ENCODE measurements around the gene SEMA6B.

SEMA6B gene

GRCh38 chr19:4507804-4508203 is 51.7 kb downstream of the SEMA6B start:
- no peak for DNase-seq (ENCODE audit: low read depth)

- DNase-seq (ENCODE audit: low read depth): no peak
Measured at GRCh38 chr19:4507150-4507452, 52.4 kb downstream of the SEMA6B start.

DNA sequence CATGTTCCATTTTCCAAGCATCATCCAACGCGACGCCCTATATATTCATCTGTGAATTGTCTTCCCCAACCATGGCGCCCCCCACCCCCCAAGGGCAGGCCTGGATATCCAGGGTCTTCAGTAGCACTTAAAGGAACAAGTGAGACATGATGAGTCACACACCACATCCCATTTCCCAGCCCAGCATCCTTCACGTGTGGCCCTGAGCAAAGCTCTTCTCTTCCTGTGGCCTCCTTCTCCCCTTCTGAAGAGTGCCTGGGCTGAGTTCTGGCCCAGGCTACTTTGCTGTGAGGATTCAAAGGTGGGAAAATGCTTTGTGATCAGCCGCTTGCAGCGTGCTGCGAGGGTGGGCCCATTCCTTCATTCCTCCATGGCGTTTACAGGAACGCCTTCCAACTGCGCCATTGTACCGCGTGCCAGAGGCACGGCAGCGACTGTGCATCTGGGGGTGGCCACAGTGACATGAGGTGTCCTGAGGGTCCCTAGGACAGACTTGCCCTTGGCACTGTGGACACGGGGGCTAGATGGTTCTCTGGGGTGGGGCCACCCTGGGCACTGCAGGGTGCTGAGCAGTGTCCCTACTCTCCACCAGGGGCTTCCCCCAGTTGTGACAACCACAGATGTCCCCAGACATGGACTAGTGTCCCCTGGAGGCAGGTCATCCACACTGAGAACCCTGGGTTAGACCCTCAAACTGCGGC is 52.9 kb downstream of the SEMA6B start:
- DNase-seq (ENCODE audit: low read depth): no peak

- no peak for DNase-seq (ENCODE audit: low read depth)
Measured at GRCh38 chr19:4505570-4506448, 53.7 kb downstream of the SEMA6B start.

- no peak for DNase-seq (ENCODE audit: low read depth)
Measured at GRCh38 chr19:4504891-4505569, 54.5 kb downstream of the SEMA6B start.

GRCh38 chr19:4504297-4504701 is 55.2 kb downstream of the SEMA6B start:
- DNase-seq (ENCODE audit: low read depth): no peak

DNA sequence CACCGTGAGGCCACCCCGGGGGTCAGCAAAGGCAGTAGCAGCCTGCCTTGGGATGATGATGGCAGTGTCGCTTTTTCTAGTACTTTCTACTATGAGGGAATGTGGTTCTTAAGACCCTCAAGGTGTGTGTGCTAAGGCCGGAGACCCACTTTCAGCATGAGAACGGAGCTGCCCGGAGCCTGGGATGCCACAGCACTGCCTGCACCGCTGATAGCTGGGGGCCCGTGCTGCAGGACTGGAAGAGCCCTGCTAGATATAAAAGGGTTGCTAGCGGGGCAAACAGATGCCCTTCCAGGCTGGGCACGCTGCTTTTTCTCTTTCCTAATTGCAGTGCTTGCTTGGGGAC is 55.7 kb downstream of the SEMA6B start:
- no peak for DNase-seq (ENCODE audit: low read depth)

DNA sequence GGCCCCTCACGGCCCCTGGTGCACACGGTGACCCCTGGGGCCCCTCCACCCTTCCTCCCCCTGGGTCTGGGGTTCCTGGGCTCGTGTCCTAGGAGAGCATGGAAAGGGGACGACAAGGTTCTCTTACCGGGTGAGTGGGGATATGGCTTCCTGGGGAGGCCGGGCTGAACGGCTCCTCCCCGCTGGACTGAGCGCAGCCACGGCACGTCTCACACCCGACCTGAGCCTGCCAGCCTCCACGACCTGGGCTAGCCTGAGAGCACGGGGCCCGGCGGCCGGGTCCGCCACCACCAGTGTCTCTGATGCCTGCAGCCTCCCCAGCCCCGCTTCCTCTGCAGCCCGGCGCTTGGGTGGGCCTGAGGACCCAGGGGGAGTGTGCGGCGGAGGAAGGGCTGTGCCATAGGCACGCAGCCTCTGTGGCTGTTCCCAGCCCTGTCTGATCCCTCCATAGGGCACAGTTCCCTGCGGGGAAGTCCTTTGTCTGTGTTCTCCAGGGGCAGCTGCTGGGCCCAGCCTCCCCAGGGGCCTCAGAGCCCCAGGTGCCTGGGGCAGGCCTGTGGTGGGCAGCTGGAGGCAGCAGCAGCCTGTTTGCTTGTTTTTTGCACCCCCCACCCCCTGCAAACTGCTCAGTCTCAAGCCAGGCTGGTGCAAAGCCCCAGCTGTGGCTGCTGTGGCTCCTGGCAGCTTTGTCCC is 56.2 kb downstream of the SEMA6B start:
- no peak for DNase-seq (ENCODE audit: low read depth)

DNA sequence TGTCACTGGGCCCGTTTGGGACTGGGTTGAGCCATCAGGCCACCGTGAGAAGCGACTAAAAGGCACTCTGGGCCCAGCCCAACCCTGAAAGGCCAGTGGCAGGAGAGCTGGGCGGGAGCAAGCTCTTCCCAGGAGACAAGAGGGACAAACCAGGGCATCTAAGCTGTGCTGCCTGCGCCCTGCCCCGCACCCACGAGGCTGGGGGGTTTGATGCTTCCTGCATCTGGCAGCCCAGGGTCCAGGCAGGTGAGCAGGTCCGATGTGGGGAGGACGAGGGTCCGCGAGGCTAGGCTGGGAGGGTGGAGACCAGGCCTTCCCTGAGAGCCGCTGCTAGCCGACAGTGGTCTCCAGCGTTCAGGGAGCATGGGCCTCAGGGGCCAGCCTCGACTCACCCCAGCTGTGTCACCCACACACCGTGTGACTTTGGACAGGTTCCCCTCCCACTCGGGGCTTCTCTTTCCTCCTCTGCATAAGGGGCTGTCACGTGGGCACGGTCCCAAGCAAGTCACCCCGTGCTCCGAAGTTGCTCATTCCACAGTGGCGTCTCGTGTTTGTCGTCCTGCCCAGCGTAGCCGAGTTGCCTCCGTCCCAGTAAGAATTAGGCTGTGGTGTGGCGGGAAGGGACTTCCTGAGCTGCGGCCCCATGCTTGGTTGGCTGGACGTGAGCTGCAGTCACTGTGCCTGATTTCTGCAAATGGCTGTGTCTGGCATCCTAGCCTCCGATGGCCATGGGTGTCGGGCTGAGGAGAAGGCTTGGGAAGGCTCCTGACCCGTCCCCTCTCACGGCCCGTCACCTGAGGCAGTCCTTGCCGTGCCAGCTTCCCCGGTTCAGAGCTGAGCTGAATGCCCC is 57.0 kb downstream of the SEMA6B start:
- DNase-seq (ENCODE audit: low read depth): no peak

GRCh38 chr19:4501691-4502090 is 57.8 kb downstream of the SEMA6B start:
- DNase-seq (ENCODE audit: low read depth): no peak

DNA sequence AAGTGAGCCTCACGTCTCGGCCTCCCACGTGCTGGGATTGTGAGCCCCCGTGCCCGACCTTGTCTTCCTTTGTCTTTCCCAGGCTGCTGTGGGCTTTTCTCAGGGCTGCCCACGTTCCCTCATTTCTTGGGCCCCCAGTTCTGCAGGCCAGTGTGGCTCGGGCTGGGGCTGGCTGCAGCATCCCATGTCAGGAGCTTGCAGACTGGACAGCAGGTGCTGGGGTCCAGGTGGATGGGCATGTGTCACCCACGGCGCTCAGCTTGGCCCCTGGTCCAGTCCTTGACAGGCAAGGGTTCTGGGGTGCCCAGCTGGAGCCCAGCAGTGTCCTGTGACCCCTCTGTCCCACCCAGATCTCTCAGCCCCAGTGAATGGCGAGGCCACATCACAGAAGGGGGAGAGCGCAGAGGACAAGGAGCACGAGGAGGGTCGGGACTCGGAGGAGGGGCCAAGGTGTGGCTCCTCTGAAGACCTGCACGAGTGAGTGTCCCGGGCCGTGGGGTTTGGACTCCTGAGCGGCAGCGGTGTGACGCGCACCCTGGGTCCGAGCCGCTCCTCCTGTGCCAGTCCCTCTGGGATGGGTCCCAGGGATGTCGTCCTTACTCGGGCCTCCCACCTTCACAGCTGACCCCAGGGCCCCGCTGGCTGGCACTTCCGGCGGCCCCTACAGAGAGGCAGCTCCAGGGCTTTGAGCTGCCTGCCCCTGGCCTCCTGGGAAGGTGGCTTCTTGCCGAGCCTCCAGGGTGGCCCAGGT is 58.5 kb downstream of the SEMA6B start:
- DNase-seq (ENCODE audit: low read depth): no peak

DNA sequence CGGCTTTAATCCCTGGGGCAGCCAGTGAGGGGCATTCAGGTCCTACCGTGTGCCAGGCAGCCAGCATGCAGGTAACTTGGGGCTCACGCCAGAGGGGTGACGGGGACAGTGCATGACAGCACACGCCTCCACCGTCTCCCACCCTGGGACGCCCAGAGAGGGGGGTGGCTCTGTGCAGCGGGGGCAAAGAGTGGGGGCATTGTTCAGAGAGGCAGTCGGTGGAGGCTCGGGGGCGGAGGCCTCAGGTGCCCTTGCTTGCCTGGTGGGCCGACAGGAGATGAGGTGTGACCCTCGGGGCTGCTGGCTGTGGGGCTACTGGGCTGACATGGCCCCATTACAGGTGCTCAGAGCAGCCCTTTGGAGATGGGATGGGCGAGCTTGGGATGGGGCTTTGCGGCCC is 59.6 kb downstream of the SEMA6B start:
- DNase-seq (ENCODE audit: low read depth): no peak

- DNase-seq (ENCODE audit: low read depth): no peak
Measured at GRCh38 chr19:4499318-4499717, 60.2 kb downstream of the SEMA6B start.

DNA sequence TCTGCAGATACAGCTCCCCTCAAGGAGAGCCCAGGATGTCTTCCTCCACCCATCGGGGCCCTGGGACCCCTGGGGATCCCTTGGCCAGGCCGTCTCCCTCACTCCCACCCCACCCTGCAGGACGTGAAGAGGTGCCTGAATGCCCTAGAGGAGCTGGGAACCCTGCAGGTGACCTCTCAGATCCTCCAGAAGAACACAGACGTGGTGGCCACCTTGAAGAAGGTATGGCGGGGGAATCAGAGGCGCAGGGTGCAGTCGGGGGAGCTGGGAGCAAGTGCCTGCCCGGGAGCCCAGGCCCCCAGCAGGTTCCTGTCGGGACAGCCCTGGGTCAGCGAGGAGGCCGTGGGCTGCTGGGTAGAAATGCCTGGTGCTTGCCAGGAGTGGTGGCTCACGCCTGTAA is 60.8 kb downstream of the SEMA6B start:
- DNase-seq (ENCODE audit: low read depth): no peak

GRCh38 chr19:4497770-4498389 is 61.6 kb downstream of the SEMA6B start:
- no peak for DNase-seq (ENCODE audit: low read depth)

DNA sequence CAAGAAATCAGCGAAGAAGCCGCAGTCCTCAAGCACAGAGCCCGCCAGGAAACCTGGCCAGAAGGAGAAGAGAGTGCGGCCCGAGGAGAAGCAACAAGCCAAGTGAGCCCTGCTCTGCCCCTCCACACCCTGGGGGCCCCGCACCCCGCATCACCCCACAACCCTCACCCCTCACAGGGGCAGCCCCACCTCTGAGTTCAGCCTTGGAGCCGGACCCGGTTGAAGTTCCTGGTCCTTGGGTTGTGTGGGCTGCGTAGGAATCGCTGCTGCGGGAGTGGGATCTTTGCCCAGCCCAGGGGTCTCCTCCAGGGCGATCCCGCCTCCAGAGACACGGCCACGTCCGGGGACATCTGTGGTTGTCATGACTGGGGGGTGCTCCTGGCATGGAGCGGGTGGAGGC is 63.2 kb downstream of the SEMA6B start:
- no peak for DNase-seq (ENCODE audit: low read depth)

DNA sequence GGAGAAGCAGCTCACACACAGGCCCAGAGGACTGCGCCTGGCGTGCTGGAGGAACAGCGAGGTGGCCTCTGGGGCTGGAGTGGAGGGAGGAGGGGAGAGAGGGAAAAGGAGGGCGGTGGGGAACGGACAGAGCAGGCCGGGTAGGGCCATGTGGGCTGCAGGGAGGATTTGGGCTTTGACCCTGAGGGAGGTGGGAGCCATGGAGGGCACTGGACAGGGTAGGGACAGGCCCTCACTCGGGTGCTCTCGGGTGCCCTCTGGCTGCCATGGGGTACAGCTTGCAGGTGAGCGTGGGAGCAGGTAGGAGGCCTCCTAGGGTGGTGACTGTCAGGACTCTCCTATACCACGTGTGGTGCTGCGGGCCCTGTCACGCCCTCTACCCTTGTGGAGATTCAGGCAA is 64.0 kb downstream of the SEMA6B start:
- no peak for DNase-seq (ENCODE audit: low read depth)

DNA sequence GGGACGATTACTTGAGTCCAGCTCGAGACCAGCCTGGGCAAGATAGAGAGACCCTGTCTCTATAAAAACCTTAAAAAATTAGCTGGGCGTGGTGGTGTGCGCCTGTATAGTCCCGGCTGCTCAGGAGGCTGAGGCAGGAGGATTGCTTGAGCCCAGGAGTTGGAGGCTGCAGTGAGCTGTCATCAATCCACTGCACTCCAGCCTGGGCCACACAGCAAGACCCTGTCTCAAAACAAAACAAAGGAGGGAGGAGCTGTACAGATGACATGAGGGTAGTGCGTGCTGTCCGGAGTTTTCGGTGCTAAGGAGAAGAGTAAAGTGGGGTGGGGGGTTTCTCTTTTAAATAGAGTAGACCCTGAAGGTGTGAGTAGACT is 64.8 kb downstream of the SEMA6B start:
- no peak for DNase-seq (ENCODE audit: low read depth)

DNA sequence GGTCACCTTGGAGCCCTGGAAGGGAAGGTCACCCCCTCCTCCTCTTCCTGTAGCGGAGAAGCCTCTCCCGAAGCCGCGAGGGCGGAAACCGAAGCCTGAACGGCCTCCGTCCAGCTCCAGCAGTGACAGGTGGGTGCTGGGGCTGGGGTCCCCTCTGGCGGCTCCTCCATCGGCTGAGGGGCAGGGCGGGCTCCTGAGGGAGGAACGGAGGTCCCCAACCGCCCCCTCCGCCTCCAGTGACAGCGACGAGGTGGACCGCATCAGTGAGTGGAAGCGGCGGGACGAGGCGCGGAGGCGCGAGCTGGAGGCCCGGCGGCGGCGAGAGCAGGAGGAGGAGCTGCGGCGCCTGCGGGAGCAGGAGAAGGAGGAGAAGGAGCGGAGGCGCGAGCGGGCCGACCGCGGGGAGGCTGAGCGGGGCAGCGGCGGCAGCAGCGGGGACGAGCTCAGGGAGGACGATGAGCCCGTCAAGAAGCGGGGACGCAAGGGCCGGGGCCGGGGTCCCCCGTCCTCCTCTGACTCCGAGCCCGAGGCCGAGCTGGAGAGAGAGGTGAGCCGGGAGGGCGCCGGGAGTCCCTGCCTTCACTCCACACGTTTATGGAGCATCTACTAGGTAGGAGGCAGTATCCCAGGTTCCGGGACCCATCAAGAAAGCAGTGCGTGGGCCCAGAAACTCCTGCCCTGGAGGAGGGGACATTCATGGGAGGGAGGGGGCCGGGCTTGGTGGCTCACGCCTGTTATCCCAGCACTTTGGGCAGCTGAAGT is 65.4 kb downstream of the SEMA6B start:
- DNase-seq (ENCODE audit: low read depth): no peak
